Posterior cingulate gyrus (tissue), 11 donors: ENCODE results near the gene OXCT1.
A peak's percentile ranks its signal among the peaks of the same experiment; 100 is the strongest.
"Not testable (repeated sequence)": the region's sequence is repeated elsewhere in the genome, so short reads cannot be mapped to it uniquely, and the experiment has no call there.

Experiments
- DNase-seq, 10 donors: peaks; one replicate each; pipeline versions ENCODE4 v3.0.0 to v3.0.0-alpha.2; 2020 to 2021; ENCODE audit warnings: mixed read lengths in 3 of 10
- intact Hi-C: fragments of 100-400 bp; cut with DNase I; formaldehyde crosslinking; loops from one replicate; pipeline ENCODE4 v1.15.1; 2023

Gene OXCT1

GRCh38 chr5:41735213-41735612 lies 135.0 kb downstream of the OXCT1 start:
- DNase-seq = no peak
- intact Hi-C loops = no loop called here

GRCh38 chr5:41729381-41729780 lies 140.8 kb downstream of the OXCT1 start:
- intact Hi-C loops, DNase-seq: not testable (repeated sequence)

GRCh38 chr5:41728281-41728680 lies 141.9 kb downstream of the OXCT1 start:
- DNase-seq = no peak
- intact Hi-C loops = no loop called here

- intact Hi-C loops = no loop called here
- DNase-seq = no peak
These were observed 147.8 kb downstream of the OXCT1 start for GRCh38 chr5:41722359-41722950.

GRCh38 chr5:41721516-41721915 lies 148.7 kb downstream of the OXCT1 start:
- intact Hi-C loops = no loop called here
- DNase-seq = no peak

GRCh38 chr5:41716382-41716781 lies 153.8 kb downstream of the OXCT1 start:
- no peak for DNase-seq
- intact Hi-C loops = no loop called here

GRCh38 chr5:41714446-41714845 lies 155.8 kb downstream of the OXCT1 start:
- intact Hi-C loops, DNase-seq: not testable (repeated sequence)

GRCh38 chr5:41708604-41708940 lies 161.7 kb downstream of the OXCT1 start:
- intact Hi-C loops = no loop called here
- DNase-seq = no peak

- intact Hi-C loops = no loop called here
These were observed 162.2 kb downstream of the OXCT1 start for GRCh38 chr5:41707853-41708603.

GRCh38 chr5:41695920-41696582 lies 174.2 kb downstream of the OXCT1 start:
- DNase-seq = no peak
- intact Hi-C loops = no loop called here

More at GRCh38 chr5:41707853-41708603, 162.2 kb downstream of the OXCT1 start:
- DNase-seq = no peak

- intact Hi-C loops = no loop called here
These were observed 183.5 kb downstream of the OXCT1 start for GRCh38 chr5:41686767-41687166.

GRCh38 chr5:41686191-41686590 lies 184.0 kb downstream of the OXCT1 start:
- DNase-seq = no peak
- intact Hi-C loops = no loop called here

More at GRCh38 chr5:41686767-41687166, 183.5 kb downstream of the OXCT1 start:
- no peak for DNase-seq

GRCh38 chr5:41683181-41683580 lies 187.0 kb downstream of the OXCT1 start:
- intact Hi-C loops = no loop called here
- DNase-seq = peak in 2 of 10 donors; percentile 72 to 76

- no peak for DNase-seq
- intact Hi-C loops = no loop called here
These were observed 187.6 kb downstream of the OXCT1 start for GRCh38 chr5:41682641-41683040.

- no peak for DNase-seq
- intact Hi-C loops = no loop called here
These were observed 188.4 kb downstream of the OXCT1 start for GRCh38 chr5:41681840-41682239.
